Measurements from ENCODE around the gene TNRC18. TPM values are rescaled to one million over a fixed set of nuclear protein-coding genes. Genes with fewer than 3 reads are reported as not detected.
"Not testable (repeated sequence)": the region's sequence is repeated elsewhere in the genome, so short reads cannot be mapped to it uniquely, and the experiment has no call there.

TNRC18 gene
- polyA plus RNA-seq, 3 donors, result 105 to 143 (median 134) TPM

GRCh38 chr7:5339955-5340354, 83.7 kb downstream of the TNRC18 start:
- no peak for DNase-seq (ENCODE audit: extremely low read depth in 1 of 11, low read depth in 9 of 11, low spot score in 4 of 11)

GRCh38 chr7:5337047-5337446, 86.6 kb downstream of the TNRC18 start:
- DNase-seq (ENCODE audit: extremely low read depth in 1 of 11, low read depth in 9 of 11, low spot score in 4 of 11), result no peak

GRCh38 chr7:5334671-5335070, 89.0 kb downstream of the TNRC18 start:
- no peak for DNase-seq (ENCODE audit: extremely low read depth in 1 of 11, low read depth in 9 of 11, low spot score in 4 of 11)

- no peak for DNase-seq (ENCODE audit: extremely low read depth in 1 of 11, low read depth in 9 of 11, low spot score in 4 of 11)
Measured at GRCh38 chr7:5333121-5334045, 90.3 kb downstream of the TNRC18 start.

GRCh38 chr7:5332579-5332978, 91.1 kb downstream of the TNRC18 start:
- DNase-seq (ENCODE audit: extremely low read depth in 1 of 11, low read depth in 9 of 11, low spot score in 4 of 11), result no peak

- DNase-seq (ENCODE audit: extremely low read depth in 1 of 11, low read depth in 9 of 11, low spot score in 4 of 11), result no peak
Measured at GRCh38 chr7:5330288-5330687, 93.3 kb downstream of the TNRC18 start.

- no peak for DNase-seq (ENCODE audit: extremely low read depth in 1 of 11, low read depth in 9 of 11, low spot score in 4 of 11)
Measured at GRCh38 chr7:5324961-5325360, 98.7 kb downstream of the TNRC18 start.

- not testable (repeated sequence) for DNase-seq (ENCODE audit: extremely low read depth in 1 of 11, low read depth in 9 of 11, low spot score in 4 of 11)
Measured at GRCh38 chr7:5323800-5324781, 99.5 kb downstream of the TNRC18 start.

GRCh38 chr7:5322621-5323410, 100.8 kb downstream of the TNRC18 start:
- no peak for DNase-seq (ENCODE audit: extremely low read depth in 1 of 11, low read depth in 9 of 11, low spot score in 4 of 11)

GRCh38 chr7:5320802-5321396, 102.7 kb downstream of the TNRC18 start:
- no peak for DNase-seq (ENCODE audit: extremely low read depth in 1 of 11, low read depth in 9 of 11, low spot score in 4 of 11)

GRCh38 chr7:5320391-5320790, 103.2 kb downstream of the TNRC18 start:
- no peak for DNase-seq (ENCODE audit: extremely low read depth in 1 of 11, low read depth in 9 of 11, low spot score in 4 of 11)

- DNase-seq (ENCODE audit: extremely low read depth in 1 of 11, low read depth in 9 of 11, low spot score in 4 of 11), result not testable (repeated sequence)
Measured at GRCh38 chr7:5318613-5319012, 105.0 kb downstream of the TNRC18 start.

GRCh38 chr7:5315761-5316160, 107.9 kb downstream of the TNRC18 start:
- no peak for DNase-seq (ENCODE audit: extremely low read depth in 1 of 11, low read depth in 9 of 11, low spot score in 4 of 11)

- no peak for DNase-seq (ENCODE audit: extremely low read depth in 1 of 11, low read depth in 9 of 11, low spot score in 4 of 11)
Measured at GRCh38 chr7:5314864-5315263, 108.8 kb downstream of the TNRC18 start.

- DNase-seq (ENCODE audit: extremely low read depth in 1 of 11, low read depth in 9 of 11, low spot score in 4 of 11), result not testable (repeated sequence)
Measured at GRCh38 chr7:5313076-5313885, 110.4 kb downstream of the TNRC18 start.

- DNase-seq (ENCODE audit: extremely low read depth in 1 of 11, low read depth in 9 of 11, low spot score in 4 of 11), result not testable (repeated sequence)
Measured at GRCh38 chr7:5312276-5313070, 111.2 kb downstream of the TNRC18 start.

- no peak for DNase-seq (ENCODE audit: extremely low read depth in 1 of 11, low read depth in 9 of 11, low spot score in 4 of 11)
Measured at GRCh38 chr7:5310822-5311405, 112.7 kb downstream of the TNRC18 start.
